ENCODE results near the gene DNMT3L.
"Not testable (repeated sequence)": the region's sequence is repeated elsewhere in the genome, so short reads cannot be mapped to it uniquely, and the experiment has no call there.

The DNMT3L gene

GRCh38 chr21:44240353-44240752 is 21.3 kb downstream of the DNMT3L start:
- in situ Hi-C loops (cut with HindIII; ENCODE audit: low sequenced_read_pairs); H3K4me3 ChIP-seq (ENCODE audit: low read depth, low read length); DNase-seq (ENCODE audit: low read depth): not testable (repeated sequence)

GRCh38 chr21:44229561-44229960 is 32.1 kb downstream of the DNMT3L start:
- in situ Hi-C loops (cut with HindIII; ENCODE audit: low sequenced_read_pairs); H3K4me3 ChIP-seq (ENCODE audit: low read depth, low read length); DNase-seq (ENCODE audit: low read depth): not testable (repeated sequence)

GRCh38 chr21:44228109-44228508 is 33.6 kb downstream of the DNMT3L start:
- DNase-seq (ENCODE audit: low read depth); H3K4me3 ChIP-seq (ENCODE audit: low read depth, low read length); in situ Hi-C loops (cut with HindIII; ENCODE audit: low sequenced_read_pairs): not testable (repeated sequence)

GRCh38 chr21:44227614-44228013 is 34.1 kb downstream of the DNMT3L start:
- in situ Hi-C loops (cut with HindIII; ENCODE audit: low sequenced_read_pairs); H3K4me3 ChIP-seq (ENCODE audit: low read depth, low read length); DNase-seq (ENCODE audit: low read depth): not testable (repeated sequence)

- in situ Hi-C loops (cut with HindIII; ENCODE audit: low sequenced_read_pairs); H3K4me3 ChIP-seq (ENCODE audit: low read depth, low read length); DNase-seq (ENCODE audit: low read depth): not testable (repeated sequence)
Observed at GRCh38 chr21:44225605-44226004, 36.1 kb downstream of the DNMT3L start.

GRCh38 chr21:44223334-44223733 is 38.4 kb downstream of the DNMT3L start:
- H3K4me3 ChIP-seq (ENCODE audit: low read depth, low read length); in situ Hi-C loops (cut with HindIII; ENCODE audit: low sequenced_read_pairs); DNase-seq (ENCODE audit: low read depth): not testable (repeated sequence)

GRCh38 chr21:44220674-44221073 is 41.0 kb downstream of the DNMT3L start:
- DNase-seq (ENCODE audit: low read depth); in situ Hi-C loops (cut with HindIII; ENCODE audit: low sequenced_read_pairs); H3K4me3 ChIP-seq (ENCODE audit: low read depth, low read length): not testable (repeated sequence)

- in situ Hi-C loops (cut with HindIII; ENCODE audit: low sequenced_read_pairs); DNase-seq (ENCODE audit: low read depth); H3K4me3 ChIP-seq (ENCODE audit: low read depth, low read length): not testable (repeated sequence)
Observed at GRCh38 chr21:44218461-44218860, 43.2 kb downstream of the DNMT3L start.

GRCh38 chr21:44211978-44212377 is 49.7 kb downstream of the DNMT3L start:
- in situ Hi-C loops (cut with HindIII; ENCODE audit: low sequenced_read_pairs); H3K4me3 ChIP-seq (ENCODE audit: low read depth, low read length); DNase-seq (ENCODE audit: low read depth): not testable (repeated sequence)

- DNase-seq (ENCODE audit: low read depth); H3K4me3 ChIP-seq (ENCODE audit: low read depth, low read length); in situ Hi-C loops (cut with HindIII; ENCODE audit: low sequenced_read_pairs): not testable (repeated sequence)
Observed at GRCh38 chr21:44211574-44211973, 50.1 kb downstream of the DNMT3L start.

- in situ Hi-C loops (cut with HindIII; ENCODE audit: low sequenced_read_pairs); DNase-seq (ENCODE audit: low read depth); H3K4me3 ChIP-seq (ENCODE audit: low read depth, low read length): not testable (repeated sequence)
Observed at GRCh38 chr21:44207860-44208646, 53.6 kb downstream of the DNMT3L start.

- in situ Hi-C loops (cut with HindIII; ENCODE audit: low sequenced_read_pairs); DNase-seq (ENCODE audit: low read depth); H3K4me3 ChIP-seq (ENCODE audit: low read depth, low read length): not testable (repeated sequence)
Observed at GRCh38 chr21:44206698-44207676, 54.7 kb downstream of the DNMT3L start.

GRCh38 chr21:44206187-44206586 is 55.5 kb downstream of the DNMT3L start:
- H3K4me3 ChIP-seq (ENCODE audit: low read depth, low read length); in situ Hi-C loops (cut with HindIII; ENCODE audit: low sequenced_read_pairs): not testable (repeated sequence)

GRCh38 chr21:44202590-44203299 is 59.0 kb downstream of the DNMT3L start:
- DNase-seq (ENCODE audit: low read depth); H3K4me3 ChIP-seq (ENCODE audit: low read depth, low read length); in situ Hi-C loops (cut with HindIII; ENCODE audit: low sequenced_read_pairs): not testable (repeated sequence)

More at GRCh38 chr21:44206187-44206586, 55.5 kb downstream of the DNMT3L start:
- not testable (repeated sequence) for DNase-seq (ENCODE audit: low read depth)

GRCh38 chr21:44199997-44200396 is 61.7 kb downstream of the DNMT3L start:
- DNase-seq (ENCODE audit: low read depth); H3K4me3 ChIP-seq (ENCODE audit: low read depth, low read length); in situ Hi-C loops (cut with HindIII; ENCODE audit: low sequenced_read_pairs): not testable (repeated sequence)
